ENCODE data around the gene ASCL1.

ASCL1 gene

GRCh38 chr12:102980350-102980749 lies 22.9 kb downstream of the ASCL1 start:
- H3K4me1 ChIP-seq (ENCODE audit: control insufficient read depth in 1 of 2, insufficient read depth in 1 of 2, low read depth in 1 of 2, low read length in 1 of 2), result no peaks in the 10 kb centered on the region
- H3K36me3 ChIP-seq, result no peaks in the 10 kb centered on the region
- H3K27me3 ChIP-seq, result no peaks in the 10 kb centered on the region
- no peak overlapping the region for H3K27ac ChIP-seq
- no peak for TF ChIP-seq CTCF (IDR thresholded peaks at IDR 0.05)
- no peaks in the 10 kb centered on the region for H3K9me3 ChIP-seq
- no peak overlapping the region for H3K4me3 ChIP-seq (ENCODE audit: low read depth in 1 of 2, low read length in 1 of 2)

- H3K4me1 ChIP-seq (ENCODE audit: control insufficient read depth in 1 of 2, insufficient read depth in 1 of 2, low read depth in 1 of 2, low read length in 1 of 2), result no peaks in the 10 kb centered on the region
- no peaks in the 10 kb centered on the region for H3K27me3 ChIP-seq
- H3K27ac ChIP-seq, result no peak overlapping the region
- no peak for TF ChIP-seq CTCF (IDR thresholded peaks at IDR 0.05)
- no peaks in the 10 kb centered on the region for H3K36me3 ChIP-seq
- H3K9me3 ChIP-seq, result no peaks in the 10 kb centered on the region
- H3K4me3 ChIP-seq (ENCODE audit: low read depth in 1 of 2, low read length in 1 of 2), result no peak overlapping the region
Measured at GRCh38 chr12:102990419-102990818, 32.9 kb downstream of the ASCL1 start.

GRCh38 chr12:102992297-102992696 lies 34.8 kb downstream of the ASCL1 start:
- Histone ChIP-seq H3K4me1 (ENCODE audit: control insufficient read depth in 1 of 2, insufficient read depth in 1 of 2, low read depth in 1 of 2, low read length in 1 of 2) (no peaks in the 10 kb centered on the region), H3K27ac (no peak overlapping the region), H3K27me3 (no peaks in the 10 kb centered on the region), H3K9me3 (no peaks in the 10 kb centered on the region), H3K4me3 (ENCODE audit: low read depth in 1 of 2, low read length in 1 of 2) (no peak overlapping the region), H3K36me3 (no peaks in the 10 kb centered on the region)
- TF ChIP-seq CTCF (IDR thresholded peaks at IDR 0.05), result no peak

GRCh38 chr12:102992720-102993119 lies 35.2 kb downstream of the ASCL1 start:
- Histone ChIP-seq H3K4me3 (ENCODE audit: low read depth in 1 of 2, low read length in 1 of 2) (no peak overlapping the region), H3K27me3 (no peaks in the 10 kb centered on the region), H3K9me3 (no peaks in the 10 kb centered on the region), H3K4me1 (ENCODE audit: control insufficient read depth in 1 of 2, insufficient read depth in 1 of 2, low read depth in 1 of 2, low read length in 1 of 2) (no peaks in the 10 kb centered on the region), H3K27ac (no peak overlapping the region), H3K36me3 (no peaks in the 10 kb centered on the region)
- no peak for TF ChIP-seq CTCF (IDR thresholded peaks at IDR 0.05)

- Histone ChIP-seq H3K4me1 (ENCODE audit: control insufficient read depth in 1 of 2, insufficient read depth in 1 of 2, low read depth in 1 of 2, low read length in 1 of 2) (no peaks in the 10 kb centered on the region), H3K9me3 (no peaks in the 10 kb centered on the region), H3K27me3 (no peaks in the 10 kb centered on the region), H3K27ac (no peak overlapping the region), H3K4me3 (ENCODE audit: low read depth in 1 of 2, low read length in 1 of 2) (no peak overlapping the region), H3K36me3 (no peaks in the 10 kb centered on the region)
- no peak for TF ChIP-seq CTCF (IDR thresholded peaks at IDR 0.05)
Measured at GRCh38 chr12:102993537-102993936, 36.1 kb downstream of the ASCL1 start.

- Histone ChIP-seq H3K36me3 (no peaks in the 10 kb centered on the region), H3K27ac (no peak overlapping the region), H3K9me3 (no peaks in the 10 kb centered on the region), H3K4me1 (ENCODE audit: control insufficient read depth in 1 of 2, insufficient read depth in 1 of 2, low read depth in 1 of 2, low read length in 1 of 2) (no peaks in the 10 kb centered on the region), H3K4me3 (ENCODE audit: low read depth in 1 of 2, low read length in 1 of 2) (no peak overlapping the region), H3K27me3 (no peaks in the 10 kb centered on the region)
- TF ChIP-seq CTCF (IDR thresholded peaks at IDR 0.05), result no peak
Measured at GRCh38 chr12:102995372-102995771, 37.9 kb downstream of the ASCL1 start.
